HG02763 (cell line): ENCODE measurements around the gene RAX.

ENCODE experiments used
- ATAC-seq: cut with Tn5 transposase; IDR thresholded peaks from one replicate; pipeline ENCODE4 v1.9.1; 2021; ENCODE audit warnings: mild to moderate bottlenecking, moderate library complexity; ENCODE audit not compliant: unreplicated experiment

RAX gene

GRCh38 chr18:59272891-59273758 lies at the start of gene RAX:
TSS of gene RAX (minus strand) at chr18:59273454. CDS start at chr18:59273206, 248 bp downstream.
- ATAC-seq, result no peak

GRCh38 chr18:59318460-59319050 lies 45.3 kb upstream of the RAX start, which contains the start of gene CPLX4:
TSS of gene CPLX4 (minus strand) at chr18:59318649. CDS start at chr18:59318462, 187 bp downstream.
- no peak for ATAC-seq

GRCh38 chr18:59311631-59312030 lies 38.4 kb upstream of the RAX start:
- ATAC-seq, result no peak

GRCh38 chr18:59308938-59309260 lies 35.6 kb upstream of the RAX start:
- no peak for ATAC-seq

GRCh38 chr18:59308248-59308937 lies 35.1 kb upstream of the RAX start:
- ATAC-seq, result peak; percentile 72

GRCh38 chr18:59306640-59307039 lies 33.4 kb upstream of the RAX start:
- ATAC-seq, result no peak

- no peak for ATAC-seq
Observed at GRCh38 chr18:59305295-59305694, 32.0 kb upstream of the RAX start.

- ATAC-seq, result no peak
Observed at GRCh38 chr18:59303656-59304195, 30.5 kb upstream of the RAX start.

- no peak for ATAC-seq
Observed at GRCh38 chr18:59303006-59303405, 29.8 kb upstream of the RAX start.

- ATAC-seq, result no peak
Observed at GRCh38 chr18:59301929-59302328, 28.7 kb upstream of the RAX start.

GRCh38 chr18:59300676-59301285 lies 27.5 kb upstream of the RAX start:
- ATAC-seq, result no peak

GRCh38 chr18:59298871-59299270 lies 25.6 kb upstream of the RAX start:
- ATAC-seq, result no peak

- ATAC-seq, result no peak
Observed at GRCh38 chr18:59293317-59293716, 20.1 kb upstream of the RAX start.

- no peak for ATAC-seq
Observed at GRCh38 chr18:59286341-59286740, 13.1 kb upstream of the RAX start.

- no peak for ATAC-seq
Observed at GRCh38 chr18:59282341-59282740, 9.1 kb upstream of the RAX start.

- no peak for ATAC-seq
Observed at GRCh38 chr18:59279722-59280121, 6.5 kb upstream of the RAX start.

- ATAC-seq, result no peak
Observed at GRCh38 chr18:59279193-59279592, 5.9 kb upstream of the RAX start.

GRCh38 chr18:59278793-59279192 lies 5.5 kb upstream of the RAX start:
- ATAC-seq, result no peak

- no peak for ATAC-seq
Observed at GRCh38 chr18:59276047-59276446, 2.8 kb upstream of the RAX start.

- ATAC-seq, result no peak
Observed at GRCh38 chr18:59275406-59275949, 2.2 kb upstream of the RAX start.

- no peak for ATAC-seq
Observed at GRCh38 chr18:59274533-59274928, 1.3 kb upstream of the RAX start.
